Stimulated activated CD8-positive, alpha-beta memory T cell treated with anti-CD3 and anti-CD28 coated beads, Interleukin-4, amount 100 ng/mL, for 1 hour (primary cell): Measurements from ENCODE around the gene ESRP2.

Experiments used
- DNase-seq, 2 donors: peaks; one replicate each; pipeline ENCODE4 v3.0.0-alpha.2; 2020; ENCODE audit warnings: low read depth in 2 of 2, low spot score in 1 of 2

ESRP2 gene

GRCh38 chr16:68223072-68223471 is 12.9 kb downstream of the ESRP2 start:
- DNase-seq = no peak

GRCh38 chr16:68219725-68220351 is 16.1 kb downstream of the ESRP2 start:
- DNase-seq = no peak

GRCh38 chr16:68217506-68217905 is 18.4 kb downstream of the ESRP2 start:
- DNase-seq = no peak

GRCh38 chr16:68216240-68216639 is 19.7 kb downstream of the ESRP2 start:
- no peak for DNase-seq

- DNase-seq = no peak
Measured at GRCh38 chr16:68215302-68215701, 20.6 kb downstream of the ESRP2 start.

- DNase-seq = no peak
Measured at GRCh38 chr16:68214726-68215125, 21.2 kb downstream of the ESRP2 start.

- no peak for DNase-seq
Measured at GRCh38 chr16:68206245-68206644, 29.7 kb downstream of the ESRP2 start.

GRCh38 chr16:68202091-68202519 is 33.8 kb downstream of the ESRP2 start:
- no peak for DNase-seq

- no peak for DNase-seq
Measured at GRCh38 chr16:68200088-68200783, 35.7 kb downstream of the ESRP2 start.

GRCh38 chr16:68197250-68197649 is 38.7 kb downstream of the ESRP2 start:
- no peak for DNase-seq

- no peak for DNase-seq
Measured at GRCh38 chr16:68194251-68194650, 41.7 kb downstream of the ESRP2 start.

GRCh38 chr16:68190736-68191510 is 45.0 kb downstream of the ESRP2 start:
- no peak for DNase-seq

GRCh38 chr16:68190081-68190480 is 45.8 kb downstream of the ESRP2 start:
- no peak for DNase-seq

GRCh38 chr16:68188170-68188569 is 47.8 kb downstream of the ESRP2 start:
- DNase-seq = no peak

GRCh38 chr16:68187505-68187904 is 48.4 kb downstream of the ESRP2 start:
- DNase-seq = no peak

- DNase-seq = no peak
Measured at GRCh38 chr16:68186877-68187276, 49.0 kb downstream of the ESRP2 start.

GRCh38 chr16:68183046-68183445 is 52.9 kb downstream of the ESRP2 start:
- no peak for DNase-seq

- DNase-seq = no peak
Measured at GRCh38 chr16:68179855-68180254, 56.1 kb downstream of the ESRP2 start.

GRCh38 chr16:68179196-68179795 is 56.6 kb downstream of the ESRP2 start:
- DNase-seq = no peak
